ENCODE results near the gene TEAD1. TPM values are rescaled to one million over a fixed set of nuclear protein-coding genes. Genes with fewer than 3 reads are reported as not detected.

Gene TEAD1
- total and polyA plus RNA-seq, 2 donors (not counting 3 experiments of a cell fraction or from before 2014, with no cell fraction given) = 15.3 to 49.0 TPM

GRCh38 chr11:12687216-12687623, 13.0 kb downstream of the TEAD1 start:
- no peak for DNase-seq (ENCODE audit: low read depth, low spot score)
- Histone ChIP-seq H3K79me2 (ENCODE audit: control insufficient read depth, insufficient read depth, low read length) (peaks cover 74% of the 10 kb centered on the region), H3K27me3 (ENCODE audit: control insufficient read depth in 2 of 2, insufficient read depth in 2 of 2, low read length in 2 of 2) (no peaks in the 10 kb centered on the region), H3K9me3 (replicated peaks; ENCODE audit: control insufficient read depth, insufficient read depth, low read length) (no peaks in the 10 kb centered on the region), H3K9ac (replicated peaks; ENCODE audit: extremely low read depth, insufficient read depth, low read length) (no peak overlapping the region), H3K36me3 (ENCODE audit: control insufficient read depth in 2 of 2, extremely low read depth in 1 of 2, insufficient read depth in 2 of 2, low read length in 2 of 2) (no peaks in the 10 kb centered on the region), H3K4me2 (ENCODE audit: insufficient read depth, low read length) (peak overlapping the region; percentile 26), H4K20me1 (replicated peaks; ENCODE audit: control insufficient read depth, extremely low read depth, insufficient read depth, low read length) (no peaks in the 10 kb centered on the region), H3K4me3 (replicated peaks in 1 of 3; ENCODE audit: insufficient read depth in 1 of 3, low read depth in 1 of 3, low read length in 3 of 3) (no peak overlapping the region), H3K9me1 (replicated peaks; ENCODE audit: control insufficient read depth, extremely low read depth, insufficient read depth, low read length) (no peaks in the 10 kb centered on the region), H3K27ac (ENCODE audit: insufficient read depth, low read depth, low read length) (no peak overlapping the region), H3K4me1 (ENCODE audit: control insufficient read depth, extremely low read depth, insufficient read depth, low read length) (peaks cover 45% of the 10 kb centered on the region), H2AFZ (ENCODE audit: low read depth, low read length) (no peak overlapping the region)
- intact Hi-C loops (cut with micrococcal nuclease) (no loop called here), dilution Hi-C loops (cut with MboI; ENCODE audit: extremely low pct_ligation_motif_present, low sequenced_read_pairs) (no loop called here)
- ChIA-PET POLR2A (no interaction called here), CTCF (interaction anchor here (1.3 kb wide), 1 partner anchor 356 kb away, joined by 3 read pairs; no protein-coding TSS in a partner anchor)
- no TSS peak for BruUV-seq (replicated peaks)
- FAIRE-seq = no peak
- TF ChIP-seq CTCF (IDR thresholded peaks at IDR 0.05; ENCODE audit: extremely low read depth in 1 of 2, insufficient read depth in 1 of 2, low read depth in 1 of 2, low read length in 2 of 2) (no peak), MAX (IDR thresholded peaks at IDR 0.05; ENCODE audit: insufficient read depth, insufficient read length) (no peak), JUN (IDR thresholded peaks at IDR 0.05; ENCODE audit: borderline replicate concordance, insufficient read depth, insufficient read length, low read depth) (no peak), POLR2AphosphoS5 (IDR thresholded peaks at IDR 0.05; ENCODE audit: insufficient read depth, low read depth, low read length) (no peak), MYC (IDR thresholded peaks at IDR 0.05; ENCODE audit: low read depth, low read length) (no peak), EZH2 (IDR thresholded peaks at IDR 0.05; ENCODE audit: borderline replicate concordance, low read depth, low read length, severe bottlenecking) (no peak), GATA2 (IDR thresholded peaks at IDR 0.05; ENCODE audit: insufficient read depth, insufficient read length, low read depth, low read length) (no peak), POLR2A (IDR thresholded peaks at IDR 0.05; ENCODE audit: low read depth, low read length) (no peak), FOS (IDR thresholded peaks at IDR 0.05; ENCODE audit: borderline replicate concordance, insufficient read depth, low read length) (no peak)
